Measurements from ENCODE around the gene LGALS7.

LGALS7 gene

GRCh38 chr19:38745316-38745715 is 28.0 kb downstream of the LGALS7 start:
- Histone ChIP-seq H3K9me2 (ENCODE audit: low read depth, low read length) (no peaks in the 10 kb centered on the region), H4K20me1 (ENCODE audit: insufficient read depth, low read length) (no peaks in the 10 kb centered on the region), H3K9me3 (ENCODE audit: low read length) (no peaks in the 10 kb centered on the region), H3F3A (ENCODE audit: insufficient read depth, low read length) (no peaks in the 10 kb centered on the region), H3K27ac (ENCODE audit: low read depth, low read length, poor library complexity, severe bottlenecking) (no peak overlapping the region), H3K4me1 (ENCODE audit: insufficient read depth, low read length, severe bottlenecking) (no peaks in the 10 kb centered on the region), H3K4me2 (ENCODE audit: low read length) (no peak overlapping the region), H3K79me2 (ENCODE audit: insufficient read depth, low read length) (no peaks in the 10 kb centered on the region), H2AFZ (ENCODE audit: low read length) (no peak overlapping the region), H3K9ac (ENCODE audit: low read length) (no peak overlapping the region), H3K27me3 (ENCODE audit: insufficient read depth, low read length) (no peaks in the 10 kb centered on the region), H3K36me3 (ENCODE audit: insufficient read depth, low read length) (no peaks in the 10 kb centered on the region), H3K4me3 (ENCODE audit: low read depth, low read length, poor library complexity, severe bottlenecking) (no peak overlapping the region)
- no peak for TF ChIP-seq EZH2 (IDR thresholded peaks at IDR 0.05; ENCODE audit: borderline replicate concordance, low read length)
- TF ChIP-seq CTCF (IDR thresholded peaks at IDR 0.05; ENCODE audit: low read length), result no peak

- Histone ChIP-seq H3K9me3 (ENCODE audit: low read length) (no peaks in the 10 kb centered on the region), H3K27ac (ENCODE audit: low read depth, low read length, poor library complexity, severe bottlenecking) (no peak overlapping the region), H3F3A (ENCODE audit: insufficient read depth, low read length) (no peaks in the 10 kb centered on the region), H2AFZ (ENCODE audit: low read length) (no peak overlapping the region), H3K4me2 (ENCODE audit: low read length) (no peak overlapping the region), H3K9ac (ENCODE audit: low read length) (no peak overlapping the region), H4K20me1 (ENCODE audit: insufficient read depth, low read length) (no peaks in the 10 kb centered on the region), H3K27me3 (ENCODE audit: insufficient read depth, low read length) (no peaks in the 10 kb centered on the region), H3K4me3 (ENCODE audit: low read depth, low read length, poor library complexity, severe bottlenecking) (no peak overlapping the region), H3K36me3 (ENCODE audit: insufficient read depth, low read length) (no peaks in the 10 kb centered on the region), H3K9me2 (ENCODE audit: low read depth, low read length) (no peaks in the 10 kb centered on the region), H3K4me1 (ENCODE audit: insufficient read depth, low read length, severe bottlenecking) (no peaks in the 10 kb centered on the region), H3K79me2 (ENCODE audit: insufficient read depth, low read length) (no peaks in the 10 kb centered on the region)
- no peak for TF ChIP-seq EZH2 (IDR thresholded peaks at IDR 0.05; ENCODE audit: borderline replicate concordance, low read length)
- no peak for TF ChIP-seq CTCF (IDR thresholded peaks at IDR 0.05; ENCODE audit: low read length)
These were observed 28.4 kb downstream of the LGALS7 start for GRCh38 chr19:38744874-38745273.

DNA sequence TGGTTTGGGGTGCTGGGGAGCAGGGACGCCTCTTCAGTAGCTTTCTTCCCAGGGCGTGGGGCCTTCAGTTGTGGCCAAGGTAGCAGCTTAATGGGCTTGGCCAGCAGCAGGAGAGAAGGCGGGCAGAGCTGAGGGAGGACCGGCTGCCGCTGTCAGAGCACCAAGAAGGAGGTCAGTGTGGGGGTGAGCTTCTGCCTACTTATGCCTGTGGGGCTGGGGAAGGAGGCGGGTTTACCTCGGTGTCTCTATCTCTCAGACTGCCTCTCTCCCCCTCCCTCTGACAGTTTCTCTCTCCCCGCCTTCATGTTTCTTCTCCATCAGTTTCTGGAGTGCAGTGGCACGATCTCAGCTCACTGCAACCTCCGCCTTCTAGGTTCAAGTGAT is 29.0 kb downstream of the LGALS7 start, which contains the start of gene CAPN12:
CAPN12 (minus strand) TSS at position 177 of the 384 bp plus-strand sequence. CDS start 309 bp downstream, outside the sequence.
- H3K4me3 ChIP-seq (ENCODE audit: low read depth, low read length, poor library complexity, severe bottlenecking), result no peak within 1 kb of the TSS
- TF ChIP-seq EZH2 (IDR thresholded peaks at IDR 0.05; ENCODE audit: borderline replicate concordance, low read length) (no peak), CTCF (IDR thresholded peaks at IDR 0.05; ENCODE audit: low read length) (no peak)
- H3K27ac ChIP-seq (ENCODE audit: low read depth, low read length, poor library complexity, severe bottlenecking), result no peak within 1 kb of the TSS
- H3F3A ChIP-seq (ENCODE audit: insufficient read depth, low read length), result no peaks in the 10 kb centered on the region
- no peaks in the 10 kb centered on the region for H3K9me2 ChIP-seq (ENCODE audit: low read depth, low read length)
- H3K4me1 ChIP-seq (ENCODE audit: insufficient read depth, low read length, severe bottlenecking), result no peaks in the 10 kb centered on the region
- no peaks in the 10 kb centered on the region for H3K79me2 ChIP-seq (ENCODE audit: insufficient read depth, low read length)
- H3K27me3 ChIP-seq (ENCODE audit: insufficient read depth, low read length), result no peaks in the 10 kb centered on the region
- H3K36me3 ChIP-seq (ENCODE audit: insufficient read depth, low read length), result no peaks in the 10 kb centered on the region
- H3K4me2 ChIP-seq (ENCODE audit: low read length), result no peak within 1 kb of the TSS
- H2AFZ ChIP-seq (ENCODE audit: low read length), result no peak within 1 kb of the TSS
- no peaks in the 10 kb centered on the region for H4K20me1 ChIP-seq (ENCODE audit: insufficient read depth, low read length)
- H3K9me3 ChIP-seq (ENCODE audit: low read length), result no peaks in the 10 kb centered on the region
- H3K9ac ChIP-seq (ENCODE audit: low read length), result no peak within 1 kb of the TSS

Data from OCI-LY1 (cell line).